Activated CD4-positive, CD25-positive, alpha-beta regulatory T cell treated with anti-CD3 and anti-CD28 coated beads, Interleukin-2, amount 50 U/mL, for 72 hours (primary cell): ENCODE data around the gene PTPN7.
A peak's percentile ranks its signal among the peaks of the same experiment; 100 is the strongest.
"Not testable (repeated sequence)": the region's sequence is repeated elsewhere in the genome, so short reads cannot be mapped to it uniquely, and the experiment has no call there.

ENCODE experiments used
- DNase-seq: peaks from one replicate; pipeline ENCODE4 v3.0.0; 2021

The PTPN7 gene

GRCh38 chr1:202189001-202189790 is 28.8 kb upstream of the PTPN7 start:
- DNase-seq, result peak; percentile 87

- DNase-seq, result no peak
Measured at GRCh38 chr1:202187697-202188407, 27.4 kb upstream of the PTPN7 start.

- no peak for DNase-seq
Measured at GRCh38 chr1:202187041-202187671, 26.8 kb upstream of the PTPN7 start.

GRCh38 chr1:202186327-202186726 is 25.9 kb upstream of the PTPN7 start:
- DNase-seq, result no peak

- peak; percentile 76 for DNase-seq
Measured at GRCh38 chr1:202184750-202185460, 24.5 kb upstream of the PTPN7 start.

GRCh38 chr1:202182040-202182877 is 21.9 kb upstream of the PTPN7 start:
- no peak for DNase-seq

- DNase-seq, result no peak
Measured at GRCh38 chr1:202181586-202181985, 21.2 kb upstream of the PTPN7 start.

GRCh38 chr1:202180751-202181139 is 20.3 kb upstream of the PTPN7 start:
- DNase-seq, result not testable (repeated sequence)

GRCh38 chr1:202179828-202180750 is 19.7 kb upstream of the PTPN7 start:
- no peak for DNase-seq

GRCh38 chr1:202176949-202177927 is 16.8 kb upstream of the PTPN7 start:
- no peak for DNase-seq

- DNase-seq, result no peak
Measured at GRCh38 chr1:202173993-202174392, 13.6 kb upstream of the PTPN7 start.

- DNase-seq, result no peak
Measured at GRCh38 chr1:202172015-202172355, 11.6 kb upstream of the PTPN7 start.

GRCh38 chr1:202171292-202172014 is 11.1 kb upstream of the PTPN7 start:
- no peak for DNase-seq

- DNase-seq, result no peak
Measured at GRCh38 chr1:202170726-202171125, 10.3 kb upstream of the PTPN7 start.

GRCh38 chr1:202168861-202169260 is 8.5 kb upstream of the PTPN7 start:
- DNase-seq, result no peak

- no peak for DNase-seq
Measured at GRCh38 chr1:202167708-202168415, 7.5 kb upstream of the PTPN7 start.

- DNase-seq, result not testable (repeated sequence)
Measured at GRCh38 chr1:202167054-202167453, 6.7 kb upstream of the PTPN7 start.
